GM19193 (cell line): Measurements from ENCODE around the gene PKNOX2.

ENCODE experiments used
- POLR2A ChIP-seq: IDR thresholded peaks from 4 replicates; pipeline ENCODE4 v1.6.1; 2011; ENCODE audit not compliant: insufficient read depth, insufficient read length; ENCODE audit errors: extremely low read depth

Gene PKNOX2

GRCh38 chr11:125250318-125251213 lies 86.0 kb downstream of the PKNOX2 start:
- no peak for TF ChIP-seq POLR2A

GRCh38 chr11:125251214-125251545 lies 86.6 kb downstream of the PKNOX2 start:
- TF ChIP-seq POLR2A, result no peak

- no peak for TF ChIP-seq POLR2A
Measured at GRCh38 chr11:125251956-125252355, 87.4 kb downstream of the PKNOX2 start.

GRCh38 chr11:125253289-125253688 lies 88.7 kb downstream of the PKNOX2 start:
- TF ChIP-seq POLR2A, result no peak

- TF ChIP-seq POLR2A, result no peak
Measured at GRCh38 chr11:125253795-125254525, 89.4 kb downstream of the PKNOX2 start.

GRCh38 chr11:125256541-125257189 lies 92.1 kb downstream of the PKNOX2 start:
- TF ChIP-seq POLR2A, result no peak

- no peak for TF ChIP-seq POLR2A
Measured at GRCh38 chr11:125257190-125257579, 92.6 kb downstream of the PKNOX2 start.

GRCh38 chr11:125257751-125258150 lies 93.2 kb downstream of the PKNOX2 start:
- no peak for TF ChIP-seq POLR2A

- TF ChIP-seq POLR2A, result no peak
Measured at GRCh38 chr11:125258291-125259032, 93.9 kb downstream of the PKNOX2 start.

GRCh38 chr11:125261588-125261987 lies 97.0 kb downstream of the PKNOX2 start:
- no peak for TF ChIP-seq POLR2A

- TF ChIP-seq POLR2A, result no peak
Measured at GRCh38 chr11:125262194-125262829, 97.8 kb downstream of the PKNOX2 start.

- TF ChIP-seq POLR2A, result no peak
Measured at GRCh38 chr11:125262830-125263218, 98.3 kb downstream of the PKNOX2 start.

GRCh38 chr11:125263268-125263790 lies 98.8 kb downstream of the PKNOX2 start:
- no peak for TF ChIP-seq POLR2A

- TF ChIP-seq POLR2A, result no peak
Measured at GRCh38 chr11:125264100-125265022, 99.8 kb downstream of the PKNOX2 start.

- TF ChIP-seq POLR2A, result no peak
Measured at GRCh38 chr11:125267548-125267947, 103.0 kb downstream of the PKNOX2 start.
